H9 (cell line): Measurements from ENCODE around the gene TECPR2. TPM values are rescaled to one million over a fixed set of nuclear protein-coding genes. Genes with fewer than 3 reads are reported as not detected.

Source experiments
- DNase-seq: peaks from one replicate; pipeline ENCODE4 v3.0.0-alpha.2; 2017
- H2AFZ ChIP-seq: one replicate; pipeline ENCODE4 v1.6.1; 2013; ENCODE audit warnings: mild to moderate bottlenecking, low read length, control low read depth, moderate library complexity
- H2AK5ac ChIP-seq: 2 replicates; pipeline ENCODE4 v1.6.1; 2013; ENCODE audit warnings: low read length, control low read depth, mixed read lengths; ENCODE audit not compliant: insufficient read length
- H2BK120ac ChIP-seq: one replicate; pipeline ENCODE4 v1.6.1; 2013; ENCODE audit warnings: low read depth, mild to moderate bottlenecking, low read length, control low read depth, inconsistent platforms; ENCODE audit not compliant: poor library complexity, severe bottlenecking
- H2BK12ac ChIP-seq: 2 replicates; pipeline ENCODE4 v1.6.1; 2013; ENCODE audit warnings: low read length, control low read depth, mixed read lengths, low read depth; ENCODE audit not compliant: insufficient read length
- H2BK15ac ChIP-seq: 2 replicates; pipeline ENCODE4 v1.6.1; 2013; ENCODE audit warnings: low read depth, low read length, control low read depth
- H2BK20ac ChIP-seq: one replicate; pipeline ENCODE4 v1.6.1; 2013; ENCODE audit warnings: low read depth, mild to moderate bottlenecking, low read length, control low read depth, inconsistent platforms; ENCODE audit not compliant: poor library complexity, severe bottlenecking
- H2BK5ac ChIP-seq: 2 replicates; pipeline ENCODE4 v1.6.1; 2013; ENCODE audit warnings: low read length, control low read depth, mixed read lengths; ENCODE audit not compliant: insufficient read length
- H3K14ac ChIP-seq: 2 replicates; pipeline ENCODE4 v1.6.1; 2013; ENCODE audit warnings: low read length, control low read depth; ENCODE audit not compliant: insufficient read depth
- H3K18ac ChIP-seq: 2 replicates; pipeline ENCODE4 v1.6.1; 2013; ENCODE audit warnings: low read depth, mild to moderate bottlenecking, mixed read lengths, low read length, control low read depth; ENCODE audit not compliant: insufficient read length
- H3K23ac ChIP-seq: 2 replicates; pipeline ENCODE4 v1.6.1; 2013; ENCODE audit warnings: low read length, control low read depth, mixed read lengths, low read depth; ENCODE audit not compliant: insufficient read length
- H3K23me2 ChIP-seq: 2 replicates; pipeline ENCODE4 v1.6.1; 2013; ENCODE audit warnings: low read depth, mild to moderate bottlenecking, mixed read lengths, low read length, control low read depth; ENCODE audit not compliant: insufficient read length, poor library complexity, severe bottlenecking
- H3K27ac ChIP-seq: 2 replicates; pipeline ENCODE4 v1.5.1; 2013; ENCODE audit warnings: low read length, control low read depth, mixed read lengths, low read depth; ENCODE audit not compliant: insufficient read length
- H3K27me3 ChIP-seq: 2 replicates; pipeline ENCODE4 v1.6.1; 2013; ENCODE audit warnings: low read length, control low read depth, inconsistent platforms; ENCODE audit not compliant: insufficient read depth
- H3K4ac ChIP-seq: 2 replicates; pipeline ENCODE4 v1.6.1; 2013; ENCODE audit warnings: low read depth, mild to moderate bottlenecking, control low read depth, inconsistent platforms, low read length, moderate library complexity
- H3K4me1 ChIP-seq: 2 replicates; pipeline ENCODE4 v1.6.1; 2013; ENCODE audit warnings: low read length, control low read depth, inconsistent platforms; ENCODE audit not compliant: insufficient read depth
- H3K4me2 ChIP-seq: 2 replicates; pipeline ENCODE4 v1.6.1; 2013; ENCODE audit warnings: low read length, control low read depth, mixed read lengths; ENCODE audit not compliant: insufficient read length, insufficient read depth
- H3K56ac ChIP-seq: 2 replicates; pipeline ENCODE4 v1.6.1; 2013; ENCODE audit warnings: low read depth, mild to moderate bottlenecking, mixed read lengths, low read length, control low read depth; ENCODE audit not compliant: insufficient read length
- H3K79me1 ChIP-seq: 2 replicates; pipeline ENCODE4 v1.6.1; 2013; ENCODE audit warnings: low read depth, mild to moderate bottlenecking, moderate library complexity, low read length, control low read depth, inconsistent platforms; ENCODE audit not compliant: insufficient read depth, poor library complexity, severe bottlenecking
- H3K79me2 ChIP-seq: 2 replicates; pipeline ENCODE4 v1.6.1; 2013; ENCODE audit warnings: low read length, control low read depth, inconsistent platforms; ENCODE audit not compliant: insufficient read depth
- H3K9ac ChIP-seq: 2 replicates; pipeline ENCODE4 v1.6.1; 2013; ENCODE audit warnings: low read length, control low read depth, mixed read lengths; ENCODE audit not compliant: insufficient read length; ENCODE audit errors: extremely low read depth
- H3K9me3 ChIP-seq: one replicate; pipeline ENCODE4 v1.6.1; 2013; ENCODE audit warnings: low read depth, low read length, inconsistent platforms; ENCODE audit not compliant: control insufficient read depth
- H3T11ph ChIP-seq: one replicate; pipeline ENCODE4 v1.6.1; 2013; ENCODE audit warnings: mild to moderate bottlenecking, low read length, control low read depth, inconsistent platforms
- H4K20me1 ChIP-seq: one replicate; pipeline ENCODE4 v1.6.1; 2013; ENCODE audit not compliant: control insufficient read depth, insufficient read length, insufficient read depth
- H4K5ac ChIP-seq: 2 replicates; pipeline ENCODE4 v1.6.1; 2013; ENCODE audit warnings: low read depth, mild to moderate bottlenecking, mixed read lengths, low read length, control low read depth; ENCODE audit not compliant: insufficient read length
- H4K8ac ChIP-seq: replicated peaks from 2 replicates; pipeline ENCODE4 v1.6.1; 2013; ENCODE audit warnings: low read length, control low read depth, mixed read lengths, low read depth; ENCODE audit not compliant: insufficient read length
- H4K91ac ChIP-seq: 2 replicates; pipeline ENCODE4 v1.6.1; 2013; ENCODE audit warnings: low read depth, mild to moderate bottlenecking, moderate library complexity, mixed read lengths, low read length, control low read depth; ENCODE audit not compliant: insufficient read length
- H3K27ac Mint-ChIP-seq, 3 experiments: 2 replicates in 2 of 3; 3 replicates in 1 of 3; pipeline ENCODE4 v1.8.0; 2020 to 2021; ENCODE audit warnings: mixed read lengths in 3 of 3, mild to moderate bottlenecking in 1 of 3, moderate library complexity in 1 of 3
- H3K27me3 Mint-ChIP-seq: 2 replicates; pipeline ENCODE4 v1.8.0; 2021; ENCODE audit warnings: low read depth, mild to moderate bottlenecking, moderate library complexity, mixed read lengths
- H3K36me3 Mint-ChIP-seq, 3 experiments: 2 replicates in 2 of 3; 3 replicates in 1 of 3; pipeline ENCODE4 v1.8.0; 2020 to 2021; ENCODE audit warnings: low read depth in 3 of 3, mixed read lengths in 3 of 3; ENCODE audit not compliant: insufficient read depth in 1 of 3
- H3K4me1 Mint-ChIP-seq, 2 experiments: 2 replicates each; pipeline ENCODE4 v1.8.0; 2020; ENCODE audit warnings: mixed read lengths in 2 of 2
- H3K4me3 Mint-ChIP-seq, 2 experiments: 2 replicates in 1 of 2; 3 replicates in 1 of 2; pipeline ENCODE4 v1.8.0; 2020 to 2021; ENCODE audit warnings: mild to moderate bottlenecking in 2 of 2, mixed read lengths in 2 of 2, moderate library complexity in 1 of 2
- H3K9me3 Mint-ChIP-seq, 2 experiments: 2 replicates in 1 of 2; 3 replicates in 1 of 2; pipeline ENCODE4 v1.8.0; 2020; ENCODE audit warnings: mild to moderate bottlenecking in 2 of 2, mixed read lengths in 2 of 2, moderate library complexity in 1 of 2
- CTCF ChIP-seq: fragments of 200-600 bp; sonication (generic); conservative IDR thresholded peaks from 3 replicates; pipeline ENCODE4 v1.8.0; 2021; ENCODE audit warnings: antibody characterized with exemption, mild to moderate bottlenecking
- WGBS: extraction: QIAGEN DNeasy Blood & Tissue Kit; methylation state at CpG from one replicate; pipeline ENCODE4 v1.1.7; 2013; ENCODE audit warnings: missing lambda C conversion rate, low lambda C conversion rate, mixed read lengths; ENCODE audit not compliant: insufficient read length; ENCODE audit errors: extremely low coverage; 5-methylcytosine and 5-hydroxymethylcytosine counted together
- total RNA-seq: library from RNA; stranded (reverse); gene quantifications from 2 replicates; pipeline ENCODE4 v1.2.1, GENCODE V29; 2021

Gene TECPR2
- total RNA-seq, 1 experiment from 2014 or later = 15.4 TPM

GRCh38 chr14:102392506-102392905 is 29.8 kb downstream of the TECPR2 start:
- Histone ChIP-seq H4K91ac (no peak overlapping the region), H3K23ac (no peak overlapping the region), H3T11ph (no peak overlapping the region), H4K8ac (no peak overlapping the region), H3K14ac (no peak overlapping the region), H2AFZ (no peak overlapping the region), H3K4ac (no peak overlapping the region), H3K4me2 (no peak overlapping the region), H2AK5ac (no peak overlapping the region), H3K9me3 (no peaks in the 10 kb centered on the region), H2BK15ac (no peak overlapping the region), H3K79me2 (no peaks in the 10 kb centered on the region), H2BK5ac (no peak overlapping the region), H4K20me1 (no peaks in the 10 kb centered on the region), H2BK120ac (no peak overlapping the region), H3K27ac (no peak overlapping the region), H3K23me2 (no peaks in the 10 kb centered on the region), H3K27me3 (no peaks in the 10 kb centered on the region), H3K18ac (no peak overlapping the region), H3K9ac (no peak overlapping the region), H2BK20ac (no peak overlapping the region), H4K5ac (no peak overlapping the region), H3K4me1 (no peaks in the 10 kb centered on the region; the same call in 1 of the 2 replicates), H3K56ac (no peak overlapping the region), H3K79me1 (no peaks in the 10 kb centered on the region), H2BK12ac (no peak overlapping the region)
- no peak for TF ChIP-seq CTCF
- DNase-seq = no peak
- no peak overlapping the region for H3K4me3 Mint-ChIP-seq
- no CpG with 5 or more reads among the region's 4 CpGs for WGBS
- peaks cover 28% of the 10 kb centered on the region in 2 experiments for H3K4me1 Mint-ChIP-seq
- H3K9me3 Mint-ChIP-seq = no peaks in the 10 kb centered on the region; a peak in 2 of 5 replicates
- H3K27ac Mint-ChIP-seq = no peak overlapping the region; a peak in 2 of 7 replicates
- H3K27me3 Mint-ChIP-seq = no peaks in the 10 kb centered on the region
- peaks cover 7 to 9% (median 7%) of the 10 kb centered on the region in 3 experiments; a peak in 6 of 7 replicates for H3K36me3 Mint-ChIP-seq
